ENCODE measurements around the gene FBXO7.

The FBXO7 gene

DNA sequence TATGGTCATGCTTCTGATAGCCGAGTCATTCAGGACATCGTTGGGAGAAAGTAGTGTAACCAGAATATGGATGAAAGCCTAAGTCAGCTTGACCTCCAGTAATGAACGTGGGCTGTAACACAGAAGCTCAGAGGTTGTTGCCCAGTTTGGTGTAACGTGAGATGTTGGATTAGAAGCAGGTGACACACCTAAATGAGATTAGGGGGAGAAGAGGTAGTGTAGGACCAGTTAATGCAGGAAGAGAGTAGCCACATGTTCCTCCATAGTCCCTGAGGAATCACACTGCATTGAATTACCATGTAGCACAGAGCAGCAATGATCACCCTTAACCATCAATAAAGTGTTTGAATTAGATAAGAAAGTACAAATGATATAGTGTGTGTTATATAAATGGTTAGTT lies 20.4 kb downstream of the FBXO7 start:
- TF ChIP-seq TAF1 (IDR thresholded peaks at IDR 0.05; ENCODE audit: borderline replicate concordance, insufficient read depth, low read length), result no peak
- TF ChIP-seq, protein P1, sequence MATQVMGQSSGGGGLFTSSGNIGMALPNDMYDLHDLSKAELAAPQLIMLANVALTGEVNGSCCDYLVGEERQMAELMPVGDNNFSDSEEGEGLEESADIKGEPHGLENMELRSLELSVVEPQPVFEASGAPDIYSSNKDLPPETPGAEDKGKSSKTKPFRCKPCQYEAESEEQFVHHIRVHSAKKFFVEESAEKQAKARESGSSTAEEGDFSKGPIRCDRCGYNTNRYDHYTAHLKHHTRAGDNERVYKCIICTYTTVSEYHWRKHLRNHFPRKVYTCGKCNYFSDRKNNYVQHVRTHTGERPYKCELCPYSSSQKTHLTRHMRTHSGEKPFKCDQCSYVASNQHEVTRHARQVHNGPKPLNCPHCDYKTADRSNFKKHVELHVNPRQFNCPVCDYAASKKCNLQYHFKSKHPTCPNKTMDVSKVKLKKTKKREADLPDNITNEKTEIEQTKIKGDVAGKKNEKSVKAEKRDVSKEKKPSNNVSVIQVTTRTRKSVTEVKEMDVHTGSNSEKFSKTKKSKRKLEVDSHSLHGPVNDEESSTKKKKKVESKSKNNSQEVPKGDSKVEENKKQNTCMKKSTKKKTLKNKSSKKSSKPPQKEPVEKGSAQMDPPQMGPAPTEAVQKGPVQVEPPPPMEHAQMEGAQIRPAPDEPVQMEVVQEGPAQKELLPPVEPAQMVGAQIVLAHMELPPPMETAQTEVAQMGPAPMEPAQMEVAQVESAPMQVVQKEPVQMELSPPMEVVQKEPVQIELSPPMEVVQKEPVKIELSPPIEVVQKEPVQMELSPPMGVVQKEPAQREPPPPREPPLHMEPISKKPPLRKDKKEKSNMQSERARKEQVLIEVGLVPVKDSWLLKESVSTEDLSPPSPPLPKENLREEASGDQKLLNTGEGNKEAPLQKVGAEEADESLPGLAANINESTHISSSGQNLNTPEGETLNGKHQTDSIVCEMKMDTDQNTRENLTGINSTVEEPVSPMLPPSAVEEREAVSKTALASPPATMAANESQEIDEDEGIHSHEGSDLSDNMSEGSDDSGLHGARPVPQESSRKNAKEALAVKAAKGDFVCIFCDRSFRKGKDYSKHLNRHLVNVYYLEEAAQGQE (IDR thresholded peaks at IDR 0.05; ENCODE audit: insufficient read depth in 1 of 2, low read depth in 2 of 2, low read length in 2 of 2), result no peak
- TF ChIP-seq POLR2AphosphoS5 (IDR thresholded peaks at IDR 0.05; ENCODE audit: low read depth, low read length), result no peak
- no peak for TF ChIP-seq FOXP2 (optimal IDR thresholded peaks at IDR 0.05; ENCODE audit: borderline replicate concordance, extremely low read depth, extremely low read length, insufficient read depth)
- TF ChIP-seq SIN3A (IDR thresholded peaks at IDR 0.05; ENCODE audit: borderline replicate concordance, insufficient read depth, low read length), result no peak

DNA sequence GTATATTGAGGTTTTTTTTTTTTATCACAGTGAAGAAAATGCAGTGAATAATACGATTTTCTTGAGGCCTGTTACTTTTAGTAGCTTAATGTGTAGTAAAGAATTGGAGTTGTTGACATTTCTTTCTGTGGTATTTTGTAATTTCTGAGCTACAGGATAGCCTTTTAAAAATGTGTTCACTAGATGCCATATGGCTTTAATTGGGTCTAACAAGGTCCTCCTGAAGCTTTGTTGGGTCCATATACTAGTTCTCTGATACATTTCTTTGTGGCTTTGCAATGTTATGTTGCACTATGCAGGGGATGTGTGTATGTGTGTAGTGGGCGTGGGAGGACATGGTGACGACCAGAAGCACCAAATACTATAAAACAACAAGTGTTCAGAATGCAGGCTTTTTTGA lies 25.1 kb downstream of the FBXO7 start:
- no peak for TF ChIP-seq FOXP2 (optimal IDR thresholded peaks at IDR 0.05; ENCODE audit: borderline replicate concordance, extremely low read depth, extremely low read length, insufficient read depth)
- TF ChIP-seq TAF1 (IDR thresholded peaks at IDR 0.05; ENCODE audit: borderline replicate concordance, insufficient read depth, low read length), result no peak
- no peak for TF ChIP-seq POLR2AphosphoS5 (IDR thresholded peaks at IDR 0.05; ENCODE audit: low read depth, low read length)
- no peak for TF ChIP-seq SIN3A (IDR thresholded peaks at IDR 0.05; ENCODE audit: borderline replicate concordance, insufficient read depth, low read length)
- TF ChIP-seq, protein P1 (IDR thresholded peaks at IDR 0.05; ENCODE audit: insufficient read depth in 1 of 2, low read depth in 2 of 2, low read length in 2 of 2), result no peak

DNA sequence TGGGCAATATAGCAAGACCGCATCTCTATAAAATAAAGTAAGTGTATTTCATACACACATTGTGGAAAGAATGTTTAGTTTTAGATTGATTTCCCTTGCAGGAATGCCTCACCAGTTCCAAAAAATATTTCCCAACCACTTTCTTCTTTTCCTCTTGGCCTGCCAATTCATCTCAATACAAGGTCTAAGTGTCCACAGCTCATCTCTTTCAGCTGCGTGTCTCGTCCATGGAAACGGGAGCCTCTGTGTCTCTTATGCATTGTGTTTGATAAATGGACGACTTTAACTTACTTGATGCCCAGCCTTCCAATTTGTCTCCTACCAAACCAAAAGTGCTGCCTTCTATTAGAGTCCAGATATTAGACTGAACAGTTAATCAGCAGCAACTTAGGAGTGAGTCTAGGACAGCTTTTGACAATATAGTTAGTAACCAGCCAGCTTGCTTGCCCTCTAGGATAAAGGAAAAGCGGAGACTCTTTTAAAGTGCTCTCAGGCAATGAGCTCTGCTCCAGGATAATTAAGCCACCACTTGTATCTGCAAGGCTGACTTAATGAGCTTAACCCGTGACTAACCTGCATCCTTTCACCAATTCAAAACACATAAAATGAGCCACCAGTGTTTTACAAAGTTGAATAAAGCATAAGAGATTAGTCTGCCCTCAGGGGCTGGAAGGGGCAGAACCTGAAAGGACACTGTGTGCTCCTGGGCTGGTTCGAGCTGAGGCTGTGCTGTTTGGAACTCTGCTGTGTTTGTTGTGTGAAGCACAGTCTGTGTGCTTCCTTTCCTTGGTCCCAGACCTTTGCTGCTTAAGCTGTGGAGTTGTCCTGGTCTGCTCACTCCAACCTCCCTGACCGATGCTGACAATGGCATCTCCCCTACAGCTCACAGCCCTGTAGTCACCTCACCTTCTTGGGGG lies 27.5 kb downstream of the FBXO7 start:
- TF ChIP-seq POLR2AphosphoS5 (IDR thresholded peaks at IDR 0.05; ENCODE audit: low read depth, low read length), result no peak
- TF ChIP-seq FOXP2 (optimal IDR thresholded peaks at IDR 0.05; ENCODE audit: borderline replicate concordance, extremely low read depth, extremely low read length, insufficient read depth), result no peak
- TF ChIP-seq SIN3A (IDR thresholded peaks at IDR 0.05; ENCODE audit: borderline replicate concordance, insufficient read depth, low read length), result no peak
- TF ChIP-seq, protein P1 (IDR thresholded peaks at IDR 0.05; ENCODE audit: insufficient read depth in 1 of 2, low read depth in 2 of 2, low read length in 2 of 2), result no peak

DNA sequence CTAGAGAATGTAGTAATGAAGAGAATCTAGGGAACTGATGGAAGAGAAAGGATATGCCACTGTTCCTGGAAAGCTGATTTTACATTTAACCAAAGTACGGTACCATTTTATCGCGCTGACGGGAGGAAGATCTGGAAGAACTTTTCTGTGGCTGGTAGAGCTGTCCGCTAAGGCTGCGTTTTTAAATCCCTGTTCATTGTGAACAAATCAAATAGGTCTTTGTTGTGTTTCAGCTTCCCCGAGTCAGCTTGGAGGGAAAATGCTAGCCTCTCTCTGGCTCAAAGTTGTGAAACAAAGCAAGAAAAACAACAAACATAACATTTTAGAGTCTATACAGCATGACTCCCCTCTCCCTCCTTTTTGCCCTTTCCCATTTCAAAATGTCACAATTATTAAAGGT lies 34.4 kb downstream of the FBXO7 start:
- TF ChIP-seq TAF1 (IDR thresholded peaks at IDR 0.05; ENCODE audit: borderline replicate concordance, insufficient read depth, low read length), result no peak

DNA sequence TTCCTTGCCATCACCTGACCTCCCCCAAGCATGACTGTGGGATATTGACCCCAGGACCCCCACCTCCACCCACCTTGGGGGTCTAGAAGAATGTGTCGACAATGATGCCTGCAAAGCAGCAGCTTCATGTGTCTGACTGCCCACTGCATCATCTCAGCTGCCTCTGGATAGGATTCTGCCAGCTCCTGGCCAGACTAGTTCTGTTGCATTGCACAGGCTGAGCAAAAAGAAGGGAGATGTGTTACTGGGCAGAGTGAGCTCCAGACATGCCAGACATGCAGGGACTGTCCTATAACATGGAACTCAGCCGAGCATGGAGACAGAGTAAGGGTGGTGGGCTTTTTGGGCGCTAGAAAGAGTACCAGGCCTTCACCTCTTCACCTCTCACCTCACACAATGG lies 36.7 kb downstream of the FBXO7 start:
- TF ChIP-seq TAF1 (IDR thresholded peaks at IDR 0.05; ENCODE audit: borderline replicate concordance, insufficient read depth, low read length), result no peak
- TF ChIP-seq, protein P1 (IDR thresholded peaks at IDR 0.05; ENCODE audit: insufficient read depth in 1 of 2, low read depth in 2 of 2, low read length in 2 of 2), result no peak
- no peak for TF ChIP-seq SIN3A (IDR thresholded peaks at IDR 0.05; ENCODE audit: borderline replicate concordance, insufficient read depth, low read length)
- no peak for TF ChIP-seq FOXP2 (optimal IDR thresholded peaks at IDR 0.05; ENCODE audit: borderline replicate concordance, extremely low read depth, extremely low read length, insufficient read depth)
- TF ChIP-seq POLR2AphosphoS5 (IDR thresholded peaks at IDR 0.05; ENCODE audit: low read depth, low read length), result no peak
